Activated naive CD8-positive, alpha-beta T cell (primary cell): ENCODE results near the gene GPHB5.

Experiments
- H3K27ac Mint-ChIP-seq: one replicate; pipeline ENCODE4 v1.8.0; 2021; ENCODE audit warnings: mixed read lengths
- H3K27me3 Mint-ChIP-seq: one replicate; pipeline ENCODE4 v1.8.0; 2021; ENCODE audit warnings: mixed read lengths
- H3K36me3 Mint-ChIP-seq: one replicate; pipeline ENCODE4 v1.8.0; 2021; ENCODE audit warnings: mixed read lengths
- H3K4me1 Mint-ChIP-seq: one replicate; pipeline ENCODE4 v1.8.0; 2021; ENCODE audit warnings: low read depth, mixed read lengths
- H3K4me3 Mint-ChIP-seq: one replicate; pipeline ENCODE4 v1.8.0; 2021; ENCODE audit warnings: mild to moderate bottlenecking, mixed read lengths
- H3K9me3 Mint-ChIP-seq: one replicate; pipeline ENCODE4 v1.8.0; 2021; ENCODE audit warnings: low read depth, mixed read lengths

Gene GPHB5, protein sequence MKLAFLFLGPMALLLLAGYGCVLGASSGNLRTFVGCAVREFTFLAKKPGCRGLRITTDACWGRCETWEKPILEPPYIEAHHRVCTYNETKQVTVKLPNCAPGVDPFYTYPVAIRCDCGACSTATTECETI

GRCh38 chr14:63318835-63319234, at the start of gene GPHB5:
Gene GPHB5, minus strand, starts transcription at chr14:63318935. Its CDS starts 1,086 bp downstream, at chr14:63317849.
- peaks cover 15% of the 10 kb centered on the region for H3K27me3 Mint-ChIP-seq
- H3K27ac Mint-ChIP-seq, result no peak within 1 kb of the TSS
- no peaks in the 10 kb centered on the region for H3K36me3 Mint-ChIP-seq
- no peaks in the 10 kb centered on the region for H3K9me3 Mint-ChIP-seq
- H3K4me3 Mint-ChIP-seq, result no peak within 1 kb of the TSS
- no peaks in the 10 kb centered on the region for H3K4me1 Mint-ChIP-seq

- H3K4me3 Mint-ChIP-seq, result no peak overlapping the region
- no peaks in the 10 kb centered on the region for H3K4me1 Mint-ChIP-seq
- no peaks in the 10 kb centered on the region for H3K27me3 Mint-ChIP-seq
- peaks cover 30% of the 10 kb centered on the region for H3K36me3 Mint-ChIP-seq
- no peak overlapping the region for H3K27ac Mint-ChIP-seq
- peaks cover 19% of the 10 kb centered on the region for H3K9me3 Mint-ChIP-seq
Observed at GRCh38 chr14:63367742-63368364, 49.1 kb upstream of the GPHB5 start.

- H3K4me1 Mint-ChIP-seq, result no peaks in the 10 kb centered on the region
- H3K27me3 Mint-ChIP-seq, result no peaks in the 10 kb centered on the region
Observed at GRCh38 chr14:63362389-63362819, 43.7 kb upstream of the GPHB5 start.

GRCh38 chr14:63361790-63362189, 43.1 kb upstream of the GPHB5 start:
- Mint-ChIP-seq H3K36me3 (peaks cover 8% of the 10 kb centered on the region), H3K4me3 (no peak overlapping the region), H3K27me3 (no peaks in the 10 kb centered on the region), H3K9me3 (peaks cover 13% of the 10 kb centered on the region), H3K4me1 (no peaks in the 10 kb centered on the region), H3K27ac (no peak overlapping the region)

More at GRCh38 chr14:63362389-63362819, 43.7 kb upstream of the GPHB5 start:
- H3K4me3 Mint-ChIP-seq, result no peak overlapping the region
- H3K9me3 Mint-ChIP-seq, result peaks cover 13% of the 10 kb centered on the region
- no peak overlapping the region for H3K27ac Mint-ChIP-seq
- peaks cover 8% of the 10 kb centered on the region for H3K36me3 Mint-ChIP-seq

GRCh38 chr14:63357841-63358240, 39.1 kb upstream of the GPHB5 start:
- Mint-ChIP-seq H3K4me3 (no peak overlapping the region), H3K27ac (no peak overlapping the region), H3K27me3 (peaks cover 7% of the 10 kb centered on the region), H3K36me3 (no peaks in the 10 kb centered on the region), H3K9me3 (peaks cover 4% of the 10 kb centered on the region), H3K4me1 (no peaks in the 10 kb centered on the region)

GRCh38 chr14:63345826-63346225, 27.1 kb upstream of the GPHB5 start:
- no peaks in the 10 kb centered on the region for H3K4me1 Mint-ChIP-seq

GRCh38 chr14:63344336-63344735, 25.6 kb upstream of the GPHB5 start:
- H3K9me3 Mint-ChIP-seq, result no peaks in the 10 kb centered on the region
- H3K27me3 Mint-ChIP-seq, result peaks cover 13% of the 10 kb centered on the region
- no peak overlapping the region for H3K4me3 Mint-ChIP-seq
- no peak overlapping the region for H3K27ac Mint-ChIP-seq
- no peaks in the 10 kb centered on the region for H3K36me3 Mint-ChIP-seq
- H3K4me1 Mint-ChIP-seq, result no peaks in the 10 kb centered on the region

More at GRCh38 chr14:63345826-63346225, 27.1 kb upstream of the GPHB5 start:
- no peak overlapping the region for H3K27ac Mint-ChIP-seq
- peaks cover 8% of the 10 kb centered on the region for H3K27me3 Mint-ChIP-seq
- no peaks in the 10 kb centered on the region for H3K9me3 Mint-ChIP-seq
- no peaks in the 10 kb centered on the region for H3K36me3 Mint-ChIP-seq
- H3K4me3 Mint-ChIP-seq, result no peak overlapping the region

DNA sequence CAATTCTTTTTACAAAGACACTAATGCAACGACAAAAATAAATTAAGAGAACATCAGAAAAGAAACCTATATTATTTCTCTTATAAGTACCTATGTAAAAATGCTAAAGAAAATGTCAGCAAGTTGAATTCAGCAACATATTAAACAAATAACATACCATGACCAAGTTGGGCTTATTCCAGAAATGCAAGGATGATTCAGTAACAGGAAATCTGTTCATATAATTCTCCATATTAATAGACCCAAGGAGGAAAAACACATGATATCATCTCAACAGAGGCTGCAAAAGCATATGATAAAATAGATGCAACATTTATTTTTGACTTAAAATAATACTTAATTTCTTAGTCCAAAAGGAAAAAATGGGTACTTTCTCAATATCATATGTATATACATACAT, 25.1 kb upstream of the GPHB5 start:
- Mint-ChIP-seq H3K27ac (no peak overlapping the region), H3K27me3 (peaks cover 13% of the 10 kb centered on the region)

GRCh38 chr14:63342371-63342770, 23.6 kb upstream of the GPHB5 start:
- no peak overlapping the region for H3K27ac Mint-ChIP-seq
- H3K36me3 Mint-ChIP-seq, result peaks cover 2% of the 10 kb centered on the region
- H3K9me3 Mint-ChIP-seq, result peaks cover 3% of the 10 kb centered on the region
- H3K4me1 Mint-ChIP-seq, result no peaks in the 10 kb centered on the region
- peaks cover 15% of the 10 kb centered on the region for H3K27me3 Mint-ChIP-seq
- no peak overlapping the region for H3K4me3 Mint-ChIP-seq

More for the DNA sequence above, 25.1 kb upstream of the GPHB5 start:
- no peaks in the 10 kb centered on the region for H3K36me3 Mint-ChIP-seq
- H3K9me3 Mint-ChIP-seq, result peaks cover under 1% of the 10 kb centered on the region
- no peak overlapping the region for H3K4me3 Mint-ChIP-seq
- H3K4me1 Mint-ChIP-seq, result no peaks in the 10 kb centered on the region

DNA sequence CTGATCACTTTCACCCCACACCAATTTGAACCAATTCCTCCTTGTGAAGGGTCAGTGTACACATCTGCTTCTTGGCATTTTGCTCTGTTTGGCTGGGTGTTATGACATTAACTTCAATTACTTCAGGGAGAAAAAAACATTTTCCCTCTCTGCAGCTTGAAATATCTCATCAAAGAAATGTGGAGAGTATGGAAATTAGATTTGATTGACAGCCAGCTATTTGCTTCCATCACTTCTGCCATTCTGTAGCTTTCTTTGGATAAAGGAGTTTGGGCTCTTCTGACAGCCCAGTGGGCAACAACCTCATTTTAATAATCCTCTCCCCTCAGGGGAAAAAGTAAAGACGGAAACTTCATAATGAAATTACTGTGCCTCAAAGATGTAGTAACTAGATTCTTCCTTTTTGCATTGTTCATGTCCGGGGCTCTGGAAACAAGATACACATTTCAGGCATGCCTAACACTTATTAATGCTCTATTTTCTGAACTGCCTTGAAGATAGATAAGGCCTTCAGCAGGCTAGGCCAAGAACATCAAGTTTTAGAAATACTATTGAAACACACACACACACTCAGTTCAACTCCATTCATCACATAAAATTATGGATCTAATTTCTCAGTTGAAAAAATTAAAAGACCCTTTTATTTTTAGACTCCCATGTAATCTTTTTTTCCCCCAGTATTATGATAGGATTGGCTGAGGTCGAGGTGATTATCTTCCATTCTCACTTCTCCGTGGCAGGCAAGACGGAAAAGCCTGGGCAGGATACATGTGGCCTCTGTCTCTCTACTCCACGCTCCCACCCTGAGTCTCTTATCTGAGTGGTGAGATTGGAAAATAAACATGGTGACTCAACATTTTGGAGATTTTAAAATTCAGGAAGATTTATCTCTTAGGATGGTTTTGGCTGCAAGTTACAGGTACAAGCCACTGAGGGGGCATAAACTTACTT, 10.3 kb upstream of the GPHB5 start:
- Mint-ChIP-seq H3K36me3 (no peaks in the 10 kb centered on the region), H3K9me3 (no peaks in the 10 kb centered on the region), H3K27me3 (peaks cover 13% of the 10 kb centered on the region), H3K4me3 (no peak overlapping the region), H3K27ac (no peak overlapping the region), H3K4me1 (no peaks in the 10 kb centered on the region)

DNA sequence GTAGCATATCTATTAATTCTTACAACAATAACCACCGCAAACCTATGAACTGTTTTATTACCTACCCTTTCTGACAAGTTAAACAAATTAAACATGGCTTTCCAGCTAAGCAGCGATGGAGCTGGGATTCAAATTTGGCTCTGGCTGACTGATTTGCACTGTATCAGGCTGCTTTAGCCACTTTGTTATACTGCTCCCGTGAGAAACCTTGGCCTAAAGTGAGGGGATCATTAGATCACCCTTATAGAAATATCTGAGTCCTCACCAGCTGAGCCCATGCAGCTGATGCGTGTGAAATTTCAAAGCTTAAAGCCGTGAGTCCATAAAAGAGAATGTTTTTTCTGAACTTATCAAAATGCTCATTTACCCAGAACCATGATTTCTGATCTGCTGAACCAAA, 8.1 kb upstream of the GPHB5 start:
- Mint-ChIP-seq H3K27ac (no peak overlapping the region), H3K27me3 (peaks cover 7% of the 10 kb centered on the region), H3K4me3 (no peak overlapping the region), H3K4me1 (no peaks in the 10 kb centered on the region), H3K9me3 (no peaks in the 10 kb centered on the region), H3K36me3 (no peaks in the 10 kb centered on the region)

- Mint-ChIP-seq H3K27ac (no peak overlapping the region), H3K4me1 (no peaks in the 10 kb centered on the region), H3K27me3 (peaks cover 5% of the 10 kb centered on the region), H3K4me3 (no peak overlapping the region), H3K9me3 (no peaks in the 10 kb centered on the region), H3K36me3 (no peaks in the 10 kb centered on the region)
Observed at GRCh38 chr14:63322897-63323573, 4.3 kb upstream of the GPHB5 start.

- Mint-ChIP-seq H3K4me1 (no peaks in the 10 kb centered on the region), H3K4me3 (no peak overlapping the region), H3K27ac (no peak overlapping the region), H3K36me3 (no peaks in the 10 kb centered on the region), H3K27me3 (peaks cover 5% of the 10 kb centered on the region), H3K9me3 (no peaks in the 10 kb centered on the region)
Observed at GRCh38 chr14:63322472-63322871, 3.7 kb upstream of the GPHB5 start.

GRCh38 chr14:63308723-63309317, 9.9 kb downstream of the GPHB5 start:
- H3K27ac Mint-ChIP-seq, result no peak overlapping the region

More at GRCh38 chr14:63308723-63309317, 9.9 kb downstream of the GPHB5 start:
- Mint-ChIP-seq H3K4me3 (no peak overlapping the region), H3K9me3 (no peaks in the 10 kb centered on the region), H3K36me3 (no peaks in the 10 kb centered on the region), H3K27me3 (peaks cover 7% of the 10 kb centered on the region), H3K4me1 (no peaks in the 10 kb centered on the region)
